Prostate gland (tissue), 2 donors: ENCODE results near the gene C9orf152. TPM values are rescaled to one million over a fixed set of nuclear protein-coding genes. Genes with fewer than 3 reads are reported as not detected.

Experiments used
- DNase-seq: peaks from one replicate; pipeline ENCODE4 v3.0.0-alpha.2; 2019; ENCODE audit warnings: low spot score
- H3K27ac ChIP-seq, 2 donors: fragments of 200-600 bp; sonication (generic); 2 replicates each; pipeline ENCODE4 v1.5.1; 2017 to 2019
- H3K27me3 ChIP-seq: fragments of 200-600 bp; sonication (generic); replicated peaks from 2 replicates; pipeline ENCODE4 v1.5.1; 2019; ENCODE audit not compliant: insufficient read depth
- H3K36me3 ChIP-seq, 2 donors: fragments of 200-600 bp; sonication (generic); 1 replicate in 1 of 2; 2 replicates in 1 of 2; pipeline versions ENCODE4 v1.5.1 to v1.8.1; 2017 to 2019
- H3K4me1 ChIP-seq: fragments of 200-600 bp; sonication (generic); replicated peaks from 2 replicates; pipeline ENCODE4 v1.5.1; 2019
- H3K4me3 ChIP-seq, 2 donors: fragments of 200-600 bp; sonication (generic); 2 replicates each; pipeline ENCODE4 v1.5.1; 2017 to 2019
- H3K9me3 ChIP-seq: fragments of 200-600 bp; sonication (generic); 2 replicates; pipeline ENCODE4 v1.5.1; 2017
- CTCF ChIP-seq, 4 experiments: fragments of 200-600 bp in 2 of 4; fragments of 450-650 bp in 2 of 4; sonication (generic) in 2 of 4; IDR thresholded peaks; 1 replicate in 3 of 4; 2 replicates in 1 of 4; pipeline ENCODE4 v1.5.1; 2016 to 2019; ENCODE audit warnings: antibody characterized with exemption in 4 of 4, mild to moderate bottlenecking in 2 of 4, moderate library complexity in 2 of 4
- POLR2A ChIP-seq: fragments of 450-650 bp; IDR thresholded peaks from one replicate; pipeline ENCODE4 v1.6.1; 2016; ENCODE audit warnings: antibody characterized with exemption, mild to moderate bottlenecking
- POLR2AphosphoS5 ChIP-seq: sonication (generic); formaldehyde crosslinking; IDR thresholded peaks from one replicate; pipeline ENCODE4 v1.6.1; 2017; ENCODE audit warnings: antibody characterized with exemption
- WGBS: methylation state at CpG from one replicate; pipeline ENCODE4 v1.1.5; 2018; 5-methylcytosine and 5-hydroxymethylcytosine counted together
- intact Hi-C: fragments of 100-400 bp; cut with DNase I; formaldehyde crosslinking; loops from one replicate; pipeline ENCODE4 v1.14.2; 2022
- total RNA-seq, 2 donors: library from RNA; depleted of rRNA; stranded (reverse); fragments of >200 nt; gene quantifications; one replicate each; pipeline ENCODE4 v1.1.0, GENCODE V29; 2016

C9orf152 gene
- total RNA-seq, 2 donors from 2014 or later, result 9.0 to 32.6 TPM

GRCh38 chr9:110160123-110160522 is 47.8 kb downstream of the C9orf152 start:
- TF ChIP-seq POLR2AphosphoS5 (no peak), POLR2A (no peak), CTCF (IDR thresholded peaks at IDR 0.05) (no peak)
- 95% methylated on average over 1 of the region's 1 CpG for WGBS
- no peaks in the 10 kb centered on the region for H3K36me3 ChIP-seq
- no peak overlapping the region for H3K27ac ChIP-seq
- H3K27me3 ChIP-seq, result no peaks in the 10 kb centered on the region
- H3K4me3 ChIP-seq, result no peak overlapping the region
- no peaks in the 10 kb centered on the region for H3K4me1 ChIP-seq
- no peak for DNase-seq
- H3K9me3 ChIP-seq, result no peaks in the 10 kb centered on the region
- intact Hi-C loops, result no loop called here

- no peak overlapping the region for H3K27ac ChIP-seq
- WGBS, result 30% methylated on average over 9 of the region's 9 CpGs
Measured at GRCh38 chr9:110157823-110158664, 49.9 kb downstream of the C9orf152 start.

DNA sequence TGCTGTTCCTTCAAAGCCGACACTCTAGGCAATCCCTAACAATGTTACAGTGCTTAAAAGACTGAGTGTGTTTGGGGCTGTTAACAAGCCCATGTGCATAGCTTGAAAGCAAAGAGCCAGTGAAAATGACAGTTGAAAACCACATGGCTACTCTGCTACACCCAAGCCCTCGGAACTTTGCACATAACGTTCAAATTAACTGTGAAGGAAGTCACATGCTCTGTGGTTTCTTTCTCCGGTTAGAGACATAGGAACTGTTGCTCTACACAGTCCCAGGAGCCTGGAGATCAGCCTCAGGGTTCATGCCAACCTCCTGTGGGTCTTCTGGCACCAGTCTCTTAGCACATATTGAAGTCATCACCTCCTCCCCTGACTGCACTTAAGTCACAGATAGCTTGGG is 51.1 kb downstream of the C9orf152 start:
- Histone ChIP-seq H3K27ac (no peak overlapping the region), H3K36me3 (no peaks in the 10 kb centered on the region), H3K4me3 (no peak overlapping the region), H3K27me3 (no peaks in the 10 kb centered on the region), H3K9me3 (no peaks in the 10 kb centered on the region), H3K4me1 (no peaks in the 10 kb centered on the region)
- DNase-seq, result no peak
- WGBS, result 51% methylated on average over 4 of the region's 4 CpGs
- TF ChIP-seq POLR2AphosphoS5, result no peak
- no peak for TF ChIP-seq CTCF (IDR thresholded peaks at IDR 0.05)
- TF ChIP-seq POLR2A, result no peak
- intact Hi-C loops, result no loop called here

More at GRCh38 chr9:110157823-110158664, 49.9 kb downstream of the C9orf152 start:
- no peak overlapping the region for H3K4me3 ChIP-seq
- H3K36me3 ChIP-seq, result no peaks in the 10 kb centered on the region
- no peak for DNase-seq
- H3K9me3 ChIP-seq, result no peaks in the 10 kb centered on the region
- H3K4me1 ChIP-seq, result no peaks in the 10 kb centered on the region
- no peaks in the 10 kb centered on the region for H3K27me3 ChIP-seq
- no peak for TF ChIP-seq POLR2A
- no peak for TF ChIP-seq POLR2AphosphoS5
- TF ChIP-seq CTCF (IDR thresholded peaks at IDR 0.05), result no peak
- intact Hi-C loops, result no loop called here

GRCh38 chr9:110156416-110156815 is 51.5 kb downstream of the C9orf152 start:
- no peaks in the 10 kb centered on the region for H3K9me3 ChIP-seq
- H3K36me3 ChIP-seq, result no peaks in the 10 kb centered on the region
- no peak for DNase-seq
- intact Hi-C loops, result no loop called here
- no peaks in the 10 kb centered on the region for H3K4me1 ChIP-seq
- WGBS, result 88% methylated on average over 9 of the region's 9 CpGs
- no peak overlapping the region for H3K27ac ChIP-seq
- TF ChIP-seq POLR2A (no peak), POLR2AphosphoS5 (no peak), CTCF (IDR thresholded peaks at IDR 0.05) (no peak)
- H3K27me3 ChIP-seq, result no peaks in the 10 kb centered on the region
- H3K4me3 ChIP-seq, result no peak overlapping the region

DNA sequence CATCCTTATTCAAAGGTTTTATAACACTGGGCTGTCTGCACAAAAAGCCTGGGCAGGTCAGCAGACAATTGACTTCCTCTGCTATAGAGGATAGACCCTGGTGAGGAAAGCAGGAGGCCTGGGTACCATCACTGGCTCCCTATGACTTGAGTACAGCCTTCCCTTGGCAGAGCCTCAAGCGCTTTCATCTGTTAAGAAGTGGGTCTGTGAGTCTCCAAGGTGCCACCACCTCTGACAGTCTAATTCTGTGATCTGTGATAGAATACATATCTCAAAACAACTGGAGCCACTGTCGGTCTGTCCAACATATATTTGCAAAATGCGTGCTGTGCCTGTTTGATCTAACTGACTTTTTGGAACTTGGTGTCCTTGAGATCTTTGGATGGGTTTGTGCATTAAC is 52.2 kb downstream of the C9orf152 start:
- Histone ChIP-seq H3K27me3 (no peaks in the 10 kb centered on the region), H3K4me1 (no peaks in the 10 kb centered on the region), H3K4me3 (no peak overlapping the region), H3K27ac (no peak overlapping the region), H3K36me3 (no peaks in the 10 kb centered on the region), H3K9me3 (no peaks in the 10 kb centered on the region)
- DNase-seq, result no peak
- TF ChIP-seq POLR2A (no peak), POLR2AphosphoS5 (no peak), CTCF (IDR thresholded peaks at IDR 0.05) (no peak)
- 84% methylated on average over 3 of the region's 3 CpGs for WGBS
- intact Hi-C loops, result no loop called here
